ENCODE data around the gene STRN3.

GRCh38 chr14:30885840-30886740 is 140.1 kb downstream of the STRN3 start:
- no peak for TF ChIP-seq CTCF (IDR thresholded peaks at IDR 0.05)
- no peak for TF ChIP-seq POLR2A (IDR thresholded peaks at IDR 0.05)

Measured in right lobe of liver (tissue), 4 donors.